Stimulated activated CD8-positive, alpha-beta memory T cell treated with anti-CD3 and anti-CD28 coated beads, Interleukin-2, amount 100 ng/mL, for 48 hours (primary cell): ENCODE data around the gene TNFSF11.
A peak's percentile ranks its signal among the peaks of the same experiment; 100 is the strongest.
"Not testable (repeated sequence)": the region's sequence is repeated elsewhere in the genome, so short reads cannot be mapped to it uniquely, and the experiment has no call there.

Source experiments
- DNase-seq, 2 donors: peaks; one replicate each; pipeline ENCODE4 v3.0.0-alpha.2; 2020; ENCODE audit warnings: low read depth in 2 of 2

TNFSF11 gene

GRCh38 chr13:42560320-42560719 is 13.6 kb upstream of the TNFSF11 start:
- not testable (repeated sequence) for DNase-seq

GRCh38 chr13:42561752-42562467 is 12.0 kb upstream of the TNFSF11 start:
- peak in 1 of 2 donors; percentile 34 for DNase-seq

GRCh38 chr13:42567906-42568305 is 6.0 kb upstream of the TNFSF11 start:
- DNase-seq: no peak

GRCh38 chr13:42569576-42570344 is 4.2 kb upstream of the TNFSF11 start:
- DNase-seq: no peak

- no peak for DNase-seq
Measured at GRCh38 chr13:42571895-42572294, 2.1 kb upstream of the TNFSF11 start.

DNA sequence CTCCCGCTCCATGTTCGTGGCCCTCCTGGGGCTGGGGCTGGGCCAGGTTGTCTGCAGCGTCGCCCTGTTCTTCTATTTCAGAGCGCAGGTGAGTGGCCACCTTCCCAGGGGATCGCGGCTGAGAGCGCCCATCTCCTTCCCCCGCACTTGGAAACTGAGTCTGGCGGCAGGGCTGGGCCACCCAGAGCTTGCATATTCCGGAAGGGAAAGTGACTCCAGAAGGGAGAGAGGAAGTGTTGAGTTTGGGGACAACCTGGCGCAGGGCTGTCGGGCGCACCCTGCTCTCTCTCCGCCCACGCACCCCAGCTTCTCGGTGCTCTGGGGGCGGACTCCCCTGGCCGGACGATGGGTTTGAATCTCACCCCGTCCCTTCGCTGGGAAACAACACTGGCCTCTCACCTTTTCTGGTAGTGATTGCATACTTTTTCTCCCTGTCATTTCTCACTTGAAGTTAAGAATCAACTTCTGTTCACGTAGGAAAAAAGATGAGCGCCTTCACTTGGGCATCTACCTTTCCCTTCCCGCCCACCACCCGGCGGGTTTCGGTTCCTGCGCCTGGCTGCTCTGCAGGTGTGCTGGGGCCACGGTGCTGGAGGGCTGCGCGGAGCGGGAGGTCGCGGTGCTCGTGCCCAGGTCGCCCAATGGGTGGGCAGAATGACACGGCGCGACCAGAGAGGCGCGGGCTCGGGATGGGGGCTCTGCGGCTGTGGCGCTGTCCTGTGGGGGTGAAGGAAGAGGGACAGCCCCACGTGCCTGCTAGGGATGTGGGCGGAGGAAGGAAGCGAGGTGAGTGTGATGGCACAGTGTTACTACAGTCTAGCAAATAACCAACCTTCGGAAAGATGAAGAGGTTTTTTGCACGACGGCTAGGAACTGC is 721 bp downstream of the TNFSF11 start:
- peak; percentile 58 to 62 for DNase-seq

GRCh38 chr13:42575938-42576337 is 2.0 kb downstream of the TNFSF11 start:
- DNase-seq: no peak

DNA sequence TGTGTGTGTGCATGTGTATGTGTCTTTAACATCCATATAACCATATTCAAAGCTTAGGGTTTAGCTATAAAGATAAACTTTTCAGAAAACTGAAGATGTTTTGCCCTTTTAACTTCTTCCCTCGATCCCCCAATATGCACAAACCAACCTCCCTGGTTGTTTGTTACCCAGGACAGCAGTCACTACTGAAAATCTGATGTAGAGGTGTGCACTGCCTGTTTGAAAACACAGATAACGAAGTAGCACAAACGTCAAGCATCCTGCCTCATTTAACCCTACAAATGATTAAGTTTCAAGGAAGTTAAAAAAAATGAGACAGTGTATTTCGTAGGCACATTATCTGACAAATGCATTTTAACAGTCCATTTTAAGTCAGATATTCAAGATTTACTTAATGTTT is 3.6 kb downstream of the TNFSF11 start:
- no peak for DNase-seq

DNA sequence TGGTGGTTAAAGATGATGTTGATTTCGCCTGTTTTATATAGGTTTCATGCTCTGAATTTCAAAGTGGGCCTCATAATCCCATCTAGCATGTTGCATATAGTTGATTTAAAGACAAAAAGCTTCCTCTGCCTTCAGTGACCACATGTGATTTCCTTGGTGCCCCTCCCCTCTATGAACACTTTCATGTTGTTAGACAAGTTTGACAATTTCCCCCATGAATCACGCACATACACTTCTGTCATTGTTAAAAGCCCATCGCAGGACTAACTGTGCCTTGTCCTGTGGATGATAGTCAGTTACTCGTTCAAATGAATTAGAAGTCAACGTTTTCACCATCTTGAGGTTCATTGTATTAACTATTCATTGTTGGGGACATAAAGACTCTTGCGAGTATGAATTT is 6.7 kb downstream of the TNFSF11 start:
- no peak for DNase-seq

DNA sequence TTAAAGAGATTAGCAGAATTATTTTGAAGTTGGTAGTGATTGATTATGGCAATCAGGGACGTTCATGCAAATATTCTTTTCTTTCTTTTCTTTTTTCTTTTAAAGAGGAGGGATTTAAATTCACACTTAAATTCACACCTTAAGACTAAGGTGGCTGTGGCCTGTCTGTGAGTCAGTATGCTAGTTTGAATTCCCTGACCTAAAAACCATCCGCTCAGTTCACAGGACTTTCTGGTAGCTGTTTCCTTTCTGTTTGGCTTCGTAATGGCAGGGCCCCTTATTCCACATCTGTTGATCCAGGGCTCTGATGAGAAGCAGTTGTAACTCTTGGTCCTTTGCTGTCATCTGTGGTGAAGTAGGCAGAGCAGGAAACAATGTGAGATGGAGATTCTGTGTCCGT is 7.5 kb downstream of the TNFSF11 start:
- DNase-seq: no peak

- no peak for DNase-seq
Measured at GRCh38 chr13:42591602-42592001, 17.6 kb downstream of the TNFSF11 start.

- no peak for DNase-seq
Measured at GRCh38 chr13:42592915-42593900, 19.3 kb downstream of the TNFSF11 start.

GRCh38 chr13:42594481-42595252 is 20.7 kb downstream of the TNFSF11 start:
- DNase-seq: peak; percentile 18 to 30

- no peak for DNase-seq
Measured at GRCh38 chr13:42595253-42595571, 21.3 kb downstream of the TNFSF11 start.

DNA sequence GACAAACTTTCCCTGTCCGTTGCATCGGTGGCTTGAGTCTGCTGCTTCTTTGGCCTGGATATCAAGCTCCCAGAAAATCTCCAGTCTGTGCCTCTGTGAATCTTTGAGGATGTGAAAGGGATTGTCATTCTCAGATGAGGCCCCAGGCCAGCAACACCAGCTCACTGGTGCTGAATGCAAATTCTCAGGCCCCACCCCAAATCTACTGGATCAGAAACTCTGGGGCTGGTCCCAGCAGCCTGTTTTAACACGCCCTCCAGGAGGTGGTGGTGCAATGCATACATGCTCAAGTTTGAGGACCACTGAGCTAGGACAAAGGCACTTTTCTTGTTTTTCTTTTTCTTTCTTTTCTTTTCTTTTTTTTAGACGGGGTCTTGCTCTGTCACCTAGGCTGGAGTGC is 23.6 kb downstream of the TNFSF11 start:
- DNase-seq: no peak

GRCh38 chr13:42600943-42601342 is 27.0 kb downstream of the TNFSF11 start:
- no peak for DNase-seq

DNA sequence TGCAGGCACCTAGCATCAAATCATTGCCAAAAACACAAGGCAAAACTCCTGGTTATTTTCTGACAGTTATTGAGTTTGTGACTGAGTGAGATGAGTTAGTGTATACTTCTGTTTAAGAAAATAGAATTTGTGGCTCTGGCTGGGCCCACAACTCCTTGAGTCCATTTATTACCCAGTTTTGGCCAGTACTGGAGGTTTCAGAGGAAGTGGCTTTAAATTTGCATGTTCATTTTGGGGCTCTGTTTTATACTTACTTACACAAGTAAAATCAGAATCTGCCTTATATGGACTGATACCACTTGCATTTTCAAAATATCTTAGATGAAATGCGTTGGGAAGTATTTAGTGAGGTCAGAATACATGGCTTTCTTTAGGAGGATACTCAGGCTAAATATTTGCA is 29.0 kb downstream of the TNFSF11 start:
- DNase-seq: no peak

DNA sequence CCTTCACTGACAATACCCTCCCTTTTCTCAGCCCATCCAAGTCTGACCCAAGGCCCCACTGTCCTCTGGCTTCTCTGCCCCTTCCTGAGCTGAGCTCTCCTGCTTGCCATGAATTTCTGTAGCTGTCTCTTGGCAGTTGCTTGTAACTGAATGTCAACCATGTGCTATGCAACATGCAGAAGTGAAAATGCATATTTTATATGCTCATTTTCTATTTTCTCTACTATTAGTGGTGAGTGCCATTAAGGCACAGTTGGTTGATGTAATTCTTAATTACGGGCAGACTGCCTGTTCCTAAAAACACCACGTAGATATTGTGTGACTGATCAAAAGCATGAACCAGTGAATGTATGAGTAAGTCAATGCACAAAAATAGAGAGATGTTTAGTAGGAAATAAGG is 29.6 kb downstream of the TNFSF11 start:
- no peak for DNase-seq

GRCh38 chr13:42607546-42607945 is 33.6 kb downstream of the TNFSF11 start:
- no peak for DNase-seq

DNA sequence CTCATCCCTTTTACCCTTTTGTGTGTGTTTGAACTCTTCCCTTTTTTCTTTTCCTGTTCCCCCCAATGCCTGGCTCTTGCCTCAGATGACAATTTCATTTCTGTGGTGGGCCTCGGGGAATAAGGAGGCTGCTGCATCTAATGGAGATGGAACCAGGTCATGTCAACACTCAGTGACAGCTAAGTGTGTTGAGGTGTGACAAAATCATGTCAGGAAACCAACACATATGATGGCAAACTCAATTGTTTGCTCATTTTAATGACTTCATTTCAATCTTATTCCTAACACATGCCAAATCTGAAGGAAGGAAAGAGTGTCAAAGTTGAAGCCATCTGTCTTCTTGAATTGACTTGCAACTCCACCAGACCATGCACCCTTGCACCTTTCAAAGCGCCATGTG is 36.7 kb downstream of the TNFSF11 start:
- no peak for DNase-seq
